ENCODE results near the gene PNLIPRP2. TPM values are rescaled to one million over a fixed set of nuclear protein-coding genes. Genes with fewer than 3 reads are reported as not detected.

Gene PNLIPRP2
- total RNA-seq, 1 donor from 2014 or later: not detected

DNA sequence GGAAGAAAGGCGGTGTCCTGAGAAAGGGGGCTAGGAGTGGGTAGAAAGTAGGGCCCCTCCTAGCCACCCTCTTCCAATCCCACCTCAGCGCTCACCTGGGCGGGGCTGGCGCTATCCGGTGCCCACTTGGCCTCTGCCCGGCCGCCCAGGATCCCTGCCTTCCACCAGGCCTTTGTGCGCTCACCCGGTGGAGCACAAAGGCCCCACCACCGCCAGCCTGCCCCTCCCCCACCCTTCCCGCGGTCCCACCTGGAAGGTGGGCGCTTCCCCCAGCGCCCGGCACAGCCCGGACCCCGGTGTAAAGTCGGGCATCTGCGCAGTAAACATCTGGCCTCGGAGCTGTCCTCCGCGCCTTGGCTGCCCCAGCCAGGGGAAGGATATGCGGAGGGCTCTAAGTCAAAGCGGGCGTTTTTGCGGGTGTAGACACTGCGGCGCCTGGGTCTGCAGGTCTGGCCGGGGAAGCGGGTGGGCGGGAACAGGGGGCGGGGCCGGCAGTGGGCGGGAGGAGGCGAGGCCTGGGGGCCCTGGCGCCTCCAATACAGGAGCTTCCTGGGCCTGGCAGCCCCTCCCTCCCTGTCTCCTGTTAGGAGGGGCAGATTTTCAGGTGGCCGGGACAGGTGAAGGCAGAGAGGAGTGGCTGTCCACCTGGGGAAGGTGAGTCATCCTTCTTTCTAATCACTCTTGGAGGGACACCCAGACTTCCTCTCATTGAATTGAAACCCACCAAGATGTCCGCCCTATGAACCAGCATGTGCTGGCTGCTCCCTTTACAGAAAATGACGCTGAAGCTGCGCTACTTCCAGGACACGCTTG, 49.3 kb downstream of the PNLIPRP2 start:
- H3K36me3 ChIP-seq (ENCODE audit: insufficient read depth, low read length): peaks cover 4% of the 10 kb centered on the region
- Mint-ChIP-seq H3K4me1 (ENCODE audit: low read depth, unreplicated experiment) (peaks cover 10% of the 10 kb centered on the region), H3K27ac (ENCODE audit: unreplicated experiment) (no peak overlapping the region), H3K27me3 (ENCODE audit: low read depth, unreplicated experiment) (peaks cover 7% of the 10 kb centered on the region), H3K36me3 (ENCODE audit: low read depth, unreplicated experiment) (peaks cover 6% of the 10 kb centered on the region), H3K9me3 (ENCODE audit: unreplicated experiment) (peaks cover 7% of the 10 kb centered on the region), H3K4me3 (ENCODE audit: unreplicated experiment) (peak overlapping the region; percentile 62)
- H3K79me2 ChIP-seq (ENCODE audit: insufficient read depth, low read length): no peaks in the 10 kb centered on the region
- H3K27me3 ChIP-seq (ENCODE audit: insufficient read depth, low read length): no peaks in the 10 kb centered on the region
- DNase-seq (ENCODE audit: low read depth): no peak
- H3K9me3 ChIP-seq (ENCODE audit: insufficient read depth, low read depth, low read length): no peaks in the 10 kb centered on the region
- no peaks in the 10 kb centered on the region for H4K20me1 ChIP-seq (ENCODE audit: insufficient read depth, low read length)
- H3K4me3 ChIP-seq (ENCODE audit: insufficient read depth, low read depth, low read length): no peak overlapping the region
- peak overlapping the region; percentile 46 for H3K4me2 ChIP-seq (ENCODE audit: low read length)
- no peak overlapping the region for H3K9ac ChIP-seq (ENCODE audit: low read length)
- TF ChIP-seq CTCF (IDR thresholded peaks at IDR 0.05; ENCODE audit: insufficient read depth, low read depth, low read length) (no peak), EZH2 (IDR thresholded peaks at IDR 0.05; ENCODE audit: insufficient read depth, low read length) (no peak)
- FAIRE-seq: no peak
- H3K27ac ChIP-seq (ENCODE audit: low read depth, low read length): no peak overlapping the region
- no peak overlapping the region for H2AFZ ChIP-seq (ENCODE audit: low read depth, low read length)
- peaks cover 6% of the 10 kb centered on the region for H3K4me1 ChIP-seq (ENCODE audit: insufficient read depth, low read length)

DNA sequence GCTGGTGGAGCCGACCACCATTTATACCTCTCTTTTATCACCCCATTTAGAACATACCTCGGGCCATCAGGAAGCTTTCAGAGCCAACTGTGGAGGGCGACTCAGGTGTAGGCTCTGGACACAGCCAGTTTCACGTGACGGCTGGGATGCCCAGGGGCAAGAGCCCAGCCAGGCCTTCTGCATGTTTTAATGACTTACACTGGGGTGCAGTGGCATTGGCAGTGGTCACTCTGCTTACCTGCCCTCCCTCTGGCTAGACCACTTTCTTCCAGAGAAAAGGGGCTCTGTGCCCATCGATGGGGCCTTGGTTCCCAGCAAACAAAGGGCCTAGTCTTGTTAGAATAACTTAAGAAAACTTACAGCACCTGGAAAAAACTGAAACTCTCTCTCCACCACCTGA, 50.0 kb downstream of the PNLIPRP2 start:
- Mint-ChIP-seq H3K4me1 (ENCODE audit: low read depth, unreplicated experiment) (peaks cover 10% of the 10 kb centered on the region), H3K36me3 (ENCODE audit: low read depth, unreplicated experiment) (peaks cover 8% of the 10 kb centered on the region), H3K9me3 (ENCODE audit: unreplicated experiment) (peaks cover 7% of the 10 kb centered on the region), H3K27me3 (ENCODE audit: low read depth, unreplicated experiment) (peaks cover 10% of the 10 kb centered on the region), H3K27ac (ENCODE audit: unreplicated experiment) (no peak overlapping the region), H3K4me3 (ENCODE audit: unreplicated experiment) (peak overlapping the region; percentile 62)
- no peaks in the 10 kb centered on the region for H3K27me3 ChIP-seq (ENCODE audit: insufficient read depth, low read length)
- H4K20me1 ChIP-seq (ENCODE audit: insufficient read depth, low read length): no peaks in the 10 kb centered on the region
- no peak overlapping the region for H3K4me2 ChIP-seq (ENCODE audit: low read length)
- H2AFZ ChIP-seq (ENCODE audit: low read depth, low read length): no peak overlapping the region
- no peak overlapping the region for H3K4me3 ChIP-seq (ENCODE audit: insufficient read depth, low read depth, low read length)
- H3K27ac ChIP-seq (ENCODE audit: low read depth, low read length): no peak overlapping the region
- no peak overlapping the region for H3K9ac ChIP-seq (ENCODE audit: low read length)
- FAIRE-seq (no peak), DNase-seq (ENCODE audit: low read depth) (no peak)
- no peak for TF ChIP-seq EZH2 (IDR thresholded peaks at IDR 0.05; ENCODE audit: insufficient read depth, low read length)
- TF ChIP-seq CTCF (IDR thresholded peaks at IDR 0.05; ENCODE audit: insufficient read depth, low read depth, low read length): no peak
- no peaks in the 10 kb centered on the region for H3K79me2 ChIP-seq (ENCODE audit: insufficient read depth, low read length)
- peaks cover 4% of the 10 kb centered on the region for H3K36me3 ChIP-seq (ENCODE audit: insufficient read depth, low read length)
- peaks cover 6% of the 10 kb centered on the region for H3K4me1 ChIP-seq (ENCODE audit: insufficient read depth, low read length)
- no peaks in the 10 kb centered on the region for H3K9me3 ChIP-seq (ENCODE audit: insufficient read depth, low read depth, low read length)
